CD4-positive, alpha-beta T cell treated with Interferon gamma for 1 hour (primary cell): ENCODE measurements around the gene EPHB2.

Experiments used
- DNase-seq: peaks from one replicate; pipeline ENCODE4 v3.0.0-alpha.2; 2020

The EPHB2 gene

DNA sequence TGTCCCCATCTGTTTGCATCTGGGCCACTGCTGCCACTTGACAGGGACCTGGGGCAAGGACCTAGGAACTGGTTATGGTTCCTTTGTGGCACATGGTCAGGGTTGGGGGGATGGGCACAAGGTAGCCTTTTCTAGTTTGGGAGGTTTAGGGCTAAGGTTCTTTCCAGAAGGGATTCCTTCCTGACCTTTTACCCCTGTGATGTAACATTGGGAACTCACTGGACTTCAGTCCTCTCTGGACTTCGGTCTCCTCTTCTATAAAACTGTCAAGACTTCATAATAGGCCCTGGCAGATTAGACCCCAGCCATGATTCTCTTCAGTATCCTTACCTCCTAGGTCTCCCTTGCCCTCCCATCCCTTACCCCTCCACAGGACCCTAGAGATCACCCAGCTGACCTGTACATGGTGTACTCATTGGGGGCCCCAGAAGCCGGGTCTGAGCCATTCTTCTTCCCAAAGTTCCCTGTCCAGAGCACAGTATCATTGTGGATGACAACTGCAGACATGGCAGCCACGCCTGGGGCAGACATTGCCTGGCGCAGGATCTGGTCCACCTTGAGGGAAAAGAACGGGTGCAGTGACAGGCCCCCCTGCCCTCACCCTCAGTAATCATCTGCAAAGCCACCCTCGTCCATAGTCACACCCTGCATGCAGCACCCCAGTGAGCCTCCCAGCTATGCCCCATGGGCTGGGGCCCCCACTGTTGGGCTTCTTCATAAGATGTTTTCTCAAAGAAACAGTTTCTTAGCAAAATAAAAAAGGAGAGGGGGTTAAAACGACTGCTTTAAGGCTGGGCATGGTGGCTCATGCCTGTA lies 249.1 kb downstream of the EPHB2 start:
- DNase-seq: no peak

DNA sequence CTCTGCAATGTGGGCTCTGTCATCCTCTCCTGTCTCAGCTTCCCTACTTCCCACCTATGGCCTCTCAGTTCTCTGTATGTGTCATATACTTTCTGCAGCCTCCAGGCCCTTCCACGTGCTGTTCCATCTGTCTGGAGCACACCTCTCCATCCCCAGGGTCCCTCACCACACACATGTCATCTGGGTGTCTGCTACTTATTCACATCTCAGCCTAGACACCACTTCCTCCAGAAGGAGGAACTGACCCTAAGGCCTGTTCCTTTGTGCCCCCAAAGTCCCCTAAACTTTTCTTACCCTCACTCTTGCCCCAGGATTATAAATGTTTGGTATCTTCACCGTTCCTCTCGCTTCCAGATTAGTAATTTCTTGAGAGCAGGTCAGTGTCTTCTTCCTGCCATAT lies 251.9 kb downstream of the EPHB2 start:
- no peak for DNase-seq

DNA sequence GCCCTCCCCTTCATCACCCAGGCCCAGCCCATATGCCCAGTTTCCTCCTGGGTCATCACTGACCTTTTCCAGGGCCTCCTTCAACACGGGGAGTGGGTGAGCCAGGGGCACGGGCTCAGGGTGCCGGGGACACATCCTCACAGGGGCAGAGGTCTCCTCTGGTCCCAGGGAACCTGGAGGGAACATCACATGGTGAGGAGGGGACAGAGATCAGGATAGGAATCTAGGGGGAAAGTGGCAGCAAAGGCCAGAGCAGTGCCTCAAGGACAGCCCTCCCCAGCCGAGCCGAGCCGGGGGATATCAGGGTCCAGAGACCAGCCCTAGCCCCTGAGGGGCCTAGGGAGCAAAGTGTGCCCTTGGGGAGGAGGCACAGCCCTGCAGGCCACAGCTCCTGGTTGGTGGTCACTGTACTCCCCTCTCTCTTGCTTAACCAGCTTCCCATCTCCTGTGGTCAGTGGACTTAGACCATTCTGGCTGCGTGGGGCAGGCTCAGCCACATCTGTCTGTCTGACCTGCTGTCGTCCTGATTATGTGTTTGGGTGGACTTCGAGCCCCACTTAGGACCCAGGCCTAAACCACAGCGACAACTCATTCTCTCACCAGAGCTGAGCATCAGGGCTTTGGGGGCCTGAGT lies 252.5 kb downstream of the EPHB2 start:
- DNase-seq: no peak

DNA sequence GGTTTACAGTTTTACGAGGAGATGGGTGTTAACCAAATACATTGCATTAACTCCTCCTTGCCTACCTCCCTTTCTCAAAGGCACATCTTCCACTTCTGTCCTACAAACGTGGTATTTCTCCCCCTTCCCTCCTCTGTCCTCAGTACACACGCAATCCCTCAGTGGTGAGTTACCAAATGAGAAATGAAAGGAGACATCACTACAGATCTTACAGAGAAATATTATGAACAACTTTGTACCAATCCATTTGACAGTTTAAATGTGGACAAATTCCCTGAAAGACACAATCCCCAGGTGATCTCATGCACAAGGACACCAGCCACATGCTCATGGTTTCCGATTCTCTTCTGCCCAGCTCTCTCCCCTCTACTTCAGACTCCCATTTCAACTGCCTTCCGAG lies 255.7 kb downstream of the EPHB2 start:
- DNase-seq: no peak

DNA sequence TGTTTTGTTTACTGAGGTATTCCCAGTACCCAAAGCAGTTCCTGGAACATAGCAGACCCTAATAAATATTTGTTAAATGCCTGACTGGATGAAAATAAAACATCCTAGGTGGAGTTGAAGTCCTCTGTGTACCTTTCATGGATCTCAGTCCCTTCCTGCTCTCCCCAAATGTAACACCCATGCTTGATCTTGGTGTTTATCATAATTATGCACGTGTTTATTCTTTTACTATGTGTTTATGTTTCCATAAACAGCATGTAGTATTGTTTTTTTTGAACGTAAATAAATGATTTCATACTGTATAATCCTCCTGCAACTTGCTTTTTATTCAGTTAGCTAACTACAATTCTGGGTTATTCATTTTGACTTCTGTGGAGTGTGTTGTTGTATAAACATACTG lies 257.2 kb downstream of the EPHB2 start:
- DNase-seq: no peak

DNA sequence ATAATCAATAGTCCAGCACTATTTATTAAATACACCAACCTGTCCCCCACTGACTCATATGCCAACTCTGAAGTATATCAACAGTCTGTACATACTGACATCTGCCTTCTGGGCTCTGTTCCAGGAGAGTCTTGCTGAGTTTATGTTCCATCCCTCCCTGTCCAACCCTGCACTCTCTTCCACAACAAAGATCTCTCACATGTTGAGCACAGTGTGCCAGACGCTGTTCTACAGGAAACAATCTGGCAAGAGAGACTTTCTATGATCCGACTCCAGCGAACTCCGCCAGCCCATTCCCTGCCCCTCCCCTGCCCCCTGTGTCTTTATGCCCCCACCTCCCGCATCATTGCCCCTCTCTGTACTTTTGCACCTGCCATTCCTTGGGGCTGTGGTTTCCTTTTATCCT lies 258.7 kb downstream of the EPHB2 start:
- no peak for DNase-seq

DNA sequence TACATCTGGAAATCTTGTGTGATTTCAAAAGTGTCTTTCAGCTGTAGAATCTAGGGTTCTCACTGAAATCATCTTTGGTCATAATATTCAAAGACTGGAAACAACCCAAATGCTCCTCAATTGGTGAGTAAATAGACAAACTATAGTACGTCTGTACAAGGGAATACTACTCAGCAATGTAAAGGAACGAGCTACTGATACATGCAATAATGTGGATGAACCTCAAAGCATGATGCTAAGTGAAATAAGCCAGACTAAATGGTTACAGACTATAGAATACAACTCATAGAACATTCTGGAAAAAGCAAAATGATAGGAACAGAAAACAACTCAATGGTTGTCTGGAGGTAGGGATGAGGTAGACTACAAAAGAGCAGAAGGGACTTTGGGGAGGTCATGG lies 259.5 kb downstream of the EPHB2 start:
- DNase-seq: no peak
